ENCODE data around the gene ADAMTS18. TPM values are rescaled to one million over a fixed set of nuclear protein-coding genes. Genes with fewer than 3 reads are reported as not detected.

Gene ADAMTS18
- total and polyA plus RNA-seq, 2 of the 8 experiments (the other 6 are each of a cell fraction or from before 2014, with no cell fraction given) = 0.05 to 0.19 TPM

GRCh38 chr16:77317059-77317458 is 117.8 kb downstream of the ADAMTS18 start (continued):
- TF ChIP-seq CHD7 (IDR thresholded peaks at IDR 0.05; ENCODE audit: insufficient replicate concordance, low read length) (no peak), TCF12 (IDR thresholded peaks at IDR 0.05; ENCODE audit: low read depth, low read length) (no peak)

All from H1 (cell line).